Esophagus muscularis mucosa (tissue), 4 donors: ENCODE results near the gene OPA3. TPM values are rescaled to one million over a fixed set of nuclear protein-coding genes. Genes with fewer than 3 reads are reported as not detected.

Experiments
- DNase-seq: peaks from one replicate; pipeline ENCODE4 v3.0.0-alpha.2; 2017; ENCODE audit errors: extremely low spot score
- H3K27ac ChIP-seq, 4 donors: fragments of 200-600 bp; sonication (generic); replicated peaks in 1 of 4; 1 replicate in 3 of 4; 2 replicates in 1 of 4; pipeline ENCODE4 v1.5.1; 2016 to 2019; ENCODE audit warnings: mild to moderate bottlenecking in 1 of 4
- H3K27me3 ChIP-seq, 4 donors: fragments of 200-600 bp; sonication (generic); one replicate each; pipeline versions ENCODE4 v1.5.1 to v1.6.0; 2016 to 2019
- H3K36me3 ChIP-seq, 4 donors: fragments of 200-600 bp; sonication (generic); one replicate each; pipeline ENCODE4 v1.5.1; 2016 to 2019
- H3K4me1 ChIP-seq, 4 donors: fragments of 200-600 bp; sonication (generic); one replicate each; pipeline ENCODE4 v1.5.1; 2016 to 2019
- H3K4me3 ChIP-seq, 4 donors: fragments of 200-600 bp; sonication (generic); 1 replicate in 2 of 4; 2 replicates in 2 of 4; pipeline ENCODE4 v1.5.1; 2016 to 2019; ENCODE audit warnings: mild to moderate bottlenecking in 4 of 4, moderate library complexity in 1 of 4
- H3K9me3 ChIP-seq, 4 donors: fragments of 200-600 bp; sonication (generic); 1 replicate in 3 of 4; 2 replicates in 1 of 4; pipeline ENCODE4 v1.5.1; 2016 to 2019
- CTCF ChIP-seq, 3 experiments: fragments of 200-600 bp in 2 of 3; fragments of 450-650 bp in 1 of 3; sonication (generic) in 2 of 3; IDR thresholded peaks; one replicate each; pipeline ENCODE4 v1.5.1; 2017 to 2019; ENCODE audit warnings: antibody characterized with exemption in 3 of 3, mild to moderate bottlenecking in 2 of 3, moderate library complexity in 1 of 3
- EP300 ChIP-seq: sonication (generic); formaldehyde crosslinking; IDR thresholded peaks from one replicate; pipeline ENCODE4 v1.6.1; 2017; ENCODE audit warnings: antibody characterized with exemption
- POLR2A ChIP-seq: fragments of 450-650 bp; IDR thresholded peaks from one replicate; pipeline ENCODE4 v1.6.1; 2017; ENCODE audit warnings: antibody characterized with exemption, moderate library complexity, mild to moderate bottlenecking, low read depth
- POLR2AphosphoS5 ChIP-seq, 2 donors: sonication (generic); formaldehyde crosslinking; IDR thresholded peaks; one replicate each; pipeline ENCODE4 v1.6.1; 2017; ENCODE audit warnings: antibody characterized with exemption in 2 of 2
- WGBS: methylation state at CpG from one replicate; pipeline ENCODE4 v1.1.5; 2018; 5-methylcytosine and 5-hydroxymethylcytosine counted together
- intact Hi-C: fragments of 100-400 bp; cut with DNase I; formaldehyde crosslinking; loops from one replicate; pipeline ENCODE4 v1.15.1; 2023
- total RNA-seq, 4 donors: library from RNA; depleted of rRNA; stranded (reverse); fragments of >200 nt; gene quantifications; one replicate each; pipeline versions ENCODE4 v1.1.0 to v1.2.1, GENCODE V29; 2016

Gene OPA3
- total RNA-seq, 4 donors from 2014 or later = 6.2 to 20.0 (median 13.8) TPM

- TF ChIP-seq CTCF (IDR thresholded peaks at IDR 0.05) = no peak
- no peak for TF ChIP-seq POLR2A
- TF ChIP-seq EP300 = no peak
- TF ChIP-seq POLR2AphosphoS5 (IDR thresholded peaks at IDR 0.05) = peak; percentile 55 to 70
- no peaks in the 10 kb centered on the region for H3K27me3 ChIP-seq
- H3K4me1 ChIP-seq = peaks cover 27 to 45% (median 35%) of the 10 kb centered on the region in 4 donors
- H3K36me3 ChIP-seq = peaks cover 0 to 1% (median 0%) of the 10 kb centered on the region in 4 donors
- 46% methylated on average over 11 of the region's 11 CpGs for WGBS
- H3K27ac ChIP-seq = peak overlapping the region; percentile 61 to 73 (median 68)
- no peak for DNase-seq
- no peak overlapping the region for H3K4me3 ChIP-seq
- no peaks in the 10 kb centered on the region for H3K9me3 ChIP-seq
- intact Hi-C loops = loop anchor here (5.0 kb wide), 1 partner anchor 50 kb away; no protein-coding TSS in a partner anchor
These were observed 7.3 kb downstream of the OPA3 start for GRCh38 chr19:45577111-45577905.

GRCh38 chr19:45576682-45577081 lies 7.9 kb downstream of the OPA3 start:
- H3K9me3 ChIP-seq = no peaks in the 10 kb centered on the region
- H3K27me3 ChIP-seq = no peaks in the 10 kb centered on the region
- WGBS = 75% methylated on average over 3 of the region's 3 CpGs
- no peaks in the 10 kb centered on the region for H3K36me3 ChIP-seq
- H3K4me3 ChIP-seq = no peak overlapping the region
- intact Hi-C loops = loop anchor here (5.0 kb wide), 1 partner anchor 49 kb away; no protein-coding TSS in a partner anchor
- no peak for DNase-seq
- peak overlapping the region; percentile 61 to 73 (median 68) for H3K27ac ChIP-seq
- TF ChIP-seq POLR2AphosphoS5 (IDR thresholded peaks at IDR 0.05) = no peak
- no peak for TF ChIP-seq CTCF (IDR thresholded peaks at IDR 0.05)
- TF ChIP-seq POLR2A = no peak
- no peak for TF ChIP-seq EP300
- peaks cover 27 to 45% (median 35%) of the 10 kb centered on the region in 4 donors for H3K4me1 ChIP-seq

- DNase-seq = no peak
- intact Hi-C loops = loop anchor here (5.0 kb wide), 1 partner anchor 48 kb away; no protein-coding TSS in a partner anchor
- Histone ChIP-seq H3K27me3 (no peaks in the 10 kb centered on the region), H3K9me3 (no peaks in the 10 kb centered on the region), H3K4me1 (peaks cover 27 to 45% (median 33%) of the 10 kb centered on the region in 4 donors), H3K4me3 (no peak overlapping the region), H3K27ac (no peak overlapping the region), H3K36me3 (no peaks in the 10 kb centered on the region)
- TF ChIP-seq EP300 = no peak
- no peak for TF ChIP-seq CTCF (IDR thresholded peaks at IDR 0.05)
- TF ChIP-seq POLR2A = no peak
- no peak for TF ChIP-seq POLR2AphosphoS5 (IDR thresholded peaks at IDR 0.05)
- 86% methylated on average over 5 of the region's 5 CpGs for WGBS
These were observed 9.4 kb downstream of the OPA3 start for GRCh38 chr19:45575216-45575615.

GRCh38 chr19:45574526-45574925 lies 10.1 kb downstream of the OPA3 start:
- no peak for DNase-seq
- H3K27ac ChIP-seq = no peak overlapping the region
- H3K36me3 ChIP-seq = no peaks in the 10 kb centered on the region
- no peaks in the 10 kb centered on the region for H3K27me3 ChIP-seq
- no peak overlapping the region for H3K4me3 ChIP-seq
- intact Hi-C loops = no loop called here
- no peaks in the 10 kb centered on the region for H3K9me3 ChIP-seq
- H3K4me1 ChIP-seq = peaks cover 34 to 52% (median 39%) of the 10 kb centered on the region in 4 donors
- WGBS = 87% methylated on average over 4 of the region's 4 CpGs
- no peak for TF ChIP-seq POLR2AphosphoS5 (IDR thresholded peaks at IDR 0.05)
- no peak for TF ChIP-seq EP300
- no peak for TF ChIP-seq POLR2A
- no peak for TF ChIP-seq CTCF (IDR thresholded peaks at IDR 0.05)
